Type B pancreatic cell (in vitro differentiated cells): ENCODE data around the gene SERPINA1. TPM values are rescaled to one million over a fixed set of nuclear protein-coding genes. Genes with fewer than 3 reads are reported as not detected.

Source experiments
- DNase-seq: peaks from one replicate; pipeline ENCODE4 v3.0.0; 2021; ENCODE audit warnings: mixed read lengths; ENCODE audit not compliant: unreplicated experiment; ENCODE audit errors: extremely low spot score
- H3K27ac Mint-ChIP-seq: 2 replicates; pipeline ENCODE4 v1.8.0; 2021; ENCODE audit warnings: mild to moderate bottlenecking, mixed read lengths
- H3K27me3 Mint-ChIP-seq: 2 replicates; pipeline ENCODE4 v1.8.0; 2021; ENCODE audit warnings: mixed read lengths
- H3K36me3 Mint-ChIP-seq: 2 replicates; pipeline ENCODE4 v1.8.0; 2021; ENCODE audit warnings: mixed read lengths
- H3K4me1 Mint-ChIP-seq: one replicate; pipeline ENCODE4 v1.8.0; 2021; ENCODE audit warnings: mixed read lengths; ENCODE audit not compliant: unreplicated experiment
- H3K4me3 Mint-ChIP-seq: 2 replicates; pipeline ENCODE4 v1.8.0; 2021; ENCODE audit warnings: mild to moderate bottlenecking, mixed read lengths
- H3K9me3 Mint-ChIP-seq: 2 replicates; pipeline ENCODE4 v1.8.0; 2021; ENCODE audit warnings: mixed read lengths
- CTCF ChIP-seq: fragments of 200-600 bp; sonication (generic); conservative IDR thresholded peaks from 2 replicates; pipeline ENCODE4 v1.5.0; 2021; ENCODE audit warnings: antibody characterized with exemption, mild to moderate bottlenecking
- total RNA-seq: library from RNA; stranded (reverse); gene quantifications from 2 replicates; pipeline ENCODE4 v1.2.1, GENCODE V29; 2021; ENCODE audit warnings: low replicate concordance

SERPINA1 gene
- total RNA-seq, 1 donor from 2014 or later, result 313 TPM

DNA sequence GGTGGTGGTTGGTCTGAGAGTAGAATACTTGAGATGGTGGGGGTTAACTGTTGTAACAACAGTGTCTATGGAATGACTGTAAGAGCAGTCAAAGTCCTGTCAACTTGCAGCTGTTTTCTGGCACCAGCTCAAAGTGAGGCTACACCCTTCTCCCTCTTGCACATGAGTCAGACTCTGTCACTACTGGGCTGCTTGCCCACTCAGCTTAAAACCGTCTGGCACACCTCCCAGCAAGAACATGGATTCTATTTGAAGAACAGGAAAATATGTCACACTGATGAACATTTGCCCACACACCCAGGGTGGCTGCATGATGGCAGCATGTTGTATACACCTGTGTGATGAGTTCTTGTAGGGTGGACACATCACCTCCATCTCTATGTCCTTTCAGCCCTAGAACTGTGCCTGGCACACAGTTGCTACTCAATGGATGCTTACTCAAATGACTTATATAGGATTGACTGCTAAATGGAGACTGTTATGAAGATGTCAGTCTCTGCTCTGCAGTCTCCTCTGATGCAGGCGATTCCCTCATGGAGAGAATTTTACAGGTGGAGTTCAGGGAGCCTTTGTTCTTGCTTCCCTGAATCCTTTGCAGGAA lies 46.0 kb downstream of the SERPINA1 start:
- Mint-ChIP-seq H3K27me3 (peaks cover 7% of the 10 kb centered on the region), H3K27ac (no peak overlapping the region), H3K4me3 (no peak overlapping the region), H3K36me3 (no peaks in the 10 kb centered on the region), H3K9me3 (no peaks in the 10 kb centered on the region), H3K4me1 (no peaks in the 10 kb centered on the region)
- DNase-seq, result no peak
- TF ChIP-seq CTCF, result no peak

GRCh38 chr14:94341656-94342333 lies 46.6 kb downstream of the SERPINA1 start:
- Mint-ChIP-seq H3K27ac (no peak overlapping the region), H3K9me3 (no peaks in the 10 kb centered on the region), H3K4me1 (no peaks in the 10 kb centered on the region), H3K27me3 (peaks cover 7% of the 10 kb centered on the region), H3K4me3 (no peak overlapping the region), H3K36me3 (no peaks in the 10 kb centered on the region)
- no peak for DNase-seq
- no peak for TF ChIP-seq CTCF

DNA sequence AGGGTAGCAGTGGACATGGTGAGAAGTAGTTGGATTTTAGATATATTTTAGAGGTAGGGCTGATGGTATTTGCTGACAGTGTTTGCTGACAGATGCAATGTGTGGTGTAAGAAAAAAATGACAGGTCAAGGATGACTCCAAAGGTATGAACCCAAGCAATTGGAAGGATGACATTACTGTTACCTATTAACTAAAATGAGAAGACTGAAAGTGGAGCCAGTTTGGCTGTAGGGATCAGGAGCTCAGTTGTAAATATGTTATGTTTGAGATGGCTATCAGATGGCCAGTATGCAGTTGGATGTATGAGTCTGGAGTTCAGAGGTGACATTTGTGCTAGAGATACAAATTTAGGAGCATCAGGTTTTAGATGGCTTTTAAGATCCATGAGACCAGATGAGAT lies 47.9 kb downstream of the SERPINA1 start:
- Mint-ChIP-seq H3K4me1 (no peaks in the 10 kb centered on the region), H3K27ac (no peak overlapping the region)

DNA sequence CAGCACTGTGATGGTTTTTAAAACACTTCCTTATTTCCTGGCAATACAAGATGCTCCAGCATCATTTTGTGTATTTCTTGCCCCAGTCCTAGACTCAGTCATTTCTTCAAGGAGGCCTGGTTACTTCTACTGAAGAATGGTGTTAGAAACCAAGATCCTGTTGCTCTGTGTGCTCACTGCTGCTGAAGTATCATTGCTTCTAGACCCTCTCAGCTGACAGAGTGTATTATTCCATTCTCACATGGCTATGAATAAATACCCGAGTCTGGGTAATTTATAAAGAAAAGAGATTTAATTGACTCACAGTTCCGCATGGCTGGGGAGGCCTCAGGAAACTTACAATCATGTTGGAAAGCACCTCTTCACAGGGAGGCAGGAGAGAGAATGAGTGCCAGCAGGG lies 50.4 kb downstream of the SERPINA1 start:
- no peak for TF ChIP-seq CTCF

More for the DNA sequence above, 47.9 kb downstream of the SERPINA1 start:
- no peak for TF ChIP-seq CTCF
- Mint-ChIP-seq H3K27me3 (peaks cover 7% of the 10 kb centered on the region), H3K9me3 (no peaks in the 10 kb centered on the region), H3K36me3 (no peaks in the 10 kb centered on the region), H3K4me3 (no peak overlapping the region)
- DNase-seq, result no peak

DNA sequence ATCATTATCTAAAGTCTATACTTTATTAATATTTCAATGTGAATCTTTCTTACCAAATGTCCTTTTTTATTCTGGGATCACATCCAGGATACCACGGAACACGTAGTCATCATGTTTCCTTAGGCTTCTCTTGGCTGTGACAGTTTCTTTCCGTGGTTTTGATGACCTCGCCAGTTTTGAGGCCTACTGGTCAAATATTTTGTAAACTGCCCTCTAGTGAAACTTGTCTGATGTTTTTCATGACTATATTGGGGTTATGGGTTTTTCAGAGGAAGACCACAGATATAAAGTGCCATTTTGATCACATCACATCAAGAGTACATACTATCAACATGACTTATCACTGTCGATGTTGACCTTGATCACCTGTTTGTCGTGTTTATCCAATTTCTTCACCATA lies 51.1 kb downstream of the SERPINA1 start:
- Mint-ChIP-seq H3K4me3 (no peak overlapping the region), H3K4me1 (no peaks in the 10 kb centered on the region), H3K36me3 (no peaks in the 10 kb centered on the region)

More for the DNA sequence above, 50.4 kb downstream of the SERPINA1 start:
- Mint-ChIP-seq H3K9me3 (no peaks in the 10 kb centered on the region), H3K4me1 (no peaks in the 10 kb centered on the region), H3K27ac (no peak overlapping the region), H3K27me3 (peaks cover 7% of the 10 kb centered on the region), H3K4me3 (no peak overlapping the region), H3K36me3 (no peaks in the 10 kb centered on the region)
- no peak for DNase-seq

More for the DNA sequence above, 51.1 kb downstream of the SERPINA1 start:
- Mint-ChIP-seq H3K9me3 (no peaks in the 10 kb centered on the region), H3K27ac (no peak overlapping the region), H3K27me3 (peaks cover 7% of the 10 kb centered on the region)
- TF ChIP-seq CTCF, result no peak
- no peak for DNase-seq
